Measurements from ENCODE around the gene UBE2U. TPM values are rescaled to one million over a fixed set of nuclear protein-coding genes. Genes with fewer than 3 reads are reported as not detected.

UBE2U gene
- total and polyA plus RNA-seq, 10 of the 15 experiments (the other 5 are each of a cell fraction or from before 2014, with no cell fraction given): not detected

- TF ChIP-seq POLR2AphosphoS5 (IDR thresholded peaks at IDR 0.05; ENCODE audit: low read length): no peak
- no peak for TF ChIP-seq RFX5 (IDR thresholded peaks at IDR 0.05; ENCODE audit: low read depth, low read length)
- no peak for TF ChIP-seq ZNF274 (IDR thresholded peaks at IDR 0.05; ENCODE audit: insufficient read depth, insufficient read length)
Measured at GRCh38 chr1:64155278-64155677, 48.1 kb upstream of the UBE2U start (continued).

- Histone ChIP-seq H3K36me3 (ENCODE audit: control insufficient read depth in 2 of 2, insufficient read depth in 2 of 2, low read length in 1 of 2) (no peaks in the 10 kb centered on the region), H4K20me1 (ENCODE audit: control insufficient read depth, insufficient read depth) (no peaks in the 10 kb centered on the region), H3K4me3 (no peak overlapping the region), H3K9ac (ENCODE audit: control insufficient read depth, insufficient read depth, low read length) (no peak overlapping the region), H3K27ac (ENCODE audit: control insufficient read depth, insufficient read depth) (no peak overlapping the region), H3K9me3 (replicated peaks; ENCODE audit: control insufficient read depth, insufficient read depth, low read length) (no peaks in the 10 kb centered on the region), H3K4me2 (ENCODE audit: control insufficient read depth, insufficient read depth) (no peak overlapping the region), H2AFZ (ENCODE audit: control insufficient read depth, low read depth, low read length) (no peak overlapping the region), H3K4me1 (ENCODE audit: control insufficient read depth, insufficient read depth, low read length) (no peaks in the 10 kb centered on the region), H3K79me2 (ENCODE audit: control insufficient read depth, insufficient read depth, low read length) (no peaks in the 10 kb centered on the region), H3K27me3 (replicated peaks in 1 of 2; ENCODE audit: control insufficient read depth in 2 of 2, insufficient read depth in 2 of 2, low read length in 1 of 2) (no peaks in the 10 kb centered on the region)
- no peak for DNase-seq (ENCODE audit: low read depth, low spot score)
- intact Hi-C loops (cut with micrococcal nuclease; ENCODE audit: unreplicated experiment): no loop called here
- ChIA-PET SMC1A (ENCODE audit: uncharacterized antibody, unreplicated experiment) (interaction anchor here (0.9 to 3.0 kb wide), 5 partner anchors 11 to 83 kb away, joined by 3 to 9 read pairs (median 5); no protein-coding TSS in a partner anchor), POLR2A (interaction anchor here (0.5 kb wide), 1 partner anchor 226 kb away, joined by 4 read pairs; no protein-coding TSS in a partner anchor), RAD21 (ENCODE audit: unreplicated experiment) (no interaction called here), CTCF (interaction anchor here (1.3 to 1.9 kb wide), 2 partner anchors 22 to 24 kb away, joined by 3 to 5 read pairs; no protein-coding TSS in a partner anchor)
- no peak for FAIRE-seq
- 0% methylated on average over 1 of the region's 1 CpG for WGBS (ENCODE audit: insufficient coverage, insufficient replicate concordance, low lambda C conversion rate, missing lambda C conversion rate)
- no peak for TF ChIP-seq SPI1 (IDR thresholded peaks at IDR 0.05; ENCODE audit: borderline replicate concordance, insufficient read depth, low read depth, low read length)
- no peak for TF ChIP-seq E2F4 (IDR thresholded peaks at IDR 0.05; ENCODE audit: low read depth, low read length)
- no peak for TF ChIP-seq RAD21 (IDR thresholded peaks at IDR 0.05; ENCODE audit: insufficient read depth, low read depth, low read length)
- TF ChIP-seq MYB (IDR thresholded peaks at IDR 0.05; ENCODE audit: borderline replicate concordance, low read depth, low read length): no peak
- TF ChIP-seq E4F1 (IDR thresholded peaks at IDR 0.05; ENCODE audit: borderline replicate concordance, partially characterized antibody): no peak
- no peak for TF ChIP-seq STAT3 (IDR thresholded peaks at IDR 0.05; ENCODE audit: low read depth, low read length)
- no peak for TF ChIP-seq CBX5 (IDR thresholded peaks at IDR 0.05; ENCODE audit: low read depth)
- no peak for TF ChIP-seq CUX1 (IDR thresholded peaks at IDR 0.05; ENCODE audit: insufficient replicate concordance, low read depth, low read length)
- TF ChIP-seq RAD51 (IDR thresholded peaks at IDR 0.05): no peak
- no peak for TF ChIP-seq RFX5 (IDR thresholded peaks at IDR 0.05; ENCODE audit: low read depth, low read length)
- TF ChIP-seq MYC (IDR thresholded peaks at IDR 0.05; ENCODE audit: insufficient read depth, insufficient read length, insufficient replicate concordance, low read length, severe bottlenecking): no peak
- ATAC-seq: no peak
- in situ Hi-C loops (cut with MboI): no loop called here
- no TSS peak for BruUV-seq (replicated peaks)
Measured at GRCh38 chr1:64161357-64161941, 42.0 kb upstream of the UBE2U start.

Data from GM12878 (cell line).